SH-SY5Y (cell line): ENCODE measurements around the gene LUM.

ENCODE experiments used
- GATA2 ChIP-seq: IDR thresholded peaks from 2 replicates; pipeline ENCODE4 v1.6.1; 2011; ENCODE audit warnings: mild to moderate bottlenecking, low read depth, low read length
- GATA3 ChIP-seq: IDR thresholded peaks from 2 replicates; pipeline ENCODE4 v1.6.1; 2011; ENCODE audit warnings: low read depth, mild to moderate bottlenecking, low read length, moderate library complexity

DNA sequence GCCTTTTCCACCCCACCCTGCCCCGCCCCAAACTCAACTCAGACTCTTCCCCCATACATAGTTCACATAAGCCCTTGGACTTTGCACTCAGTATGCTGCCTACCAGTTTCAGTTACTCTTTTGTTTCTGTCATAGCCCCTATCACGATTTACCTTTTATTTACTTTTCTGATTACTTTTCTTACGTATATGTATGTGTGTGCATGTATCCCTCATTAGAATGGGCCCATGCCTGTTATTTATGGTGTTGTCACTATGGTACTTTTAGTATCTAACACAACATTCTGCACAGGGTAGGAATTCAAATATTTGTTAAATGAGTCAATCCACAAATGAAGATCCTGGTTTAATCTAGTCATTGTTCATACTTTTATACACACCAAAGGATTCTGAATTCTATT is 16.5 kb upstream of the LUM start:
- TF ChIP-seq GATA3, result no peak
- TF ChIP-seq GATA2, result no peak
